Naive thymus-derived CD4-positive, alpha-beta T cell (primary cell): ENCODE data around the gene NEK8. TPM values are rescaled to one million over a fixed set of nuclear protein-coding genes. Genes with fewer than 3 reads are reported as not detected.
"Not testable (repeated sequence)": the region's sequence is repeated elsewhere in the genome, so short reads cannot be mapped to it uniquely, and the experiment has no call there.

Experiments used
- ATAC-seq: fragments of 150-1000 bp; cut with Tn5 transposase; 2 replicates; pipeline ENCODE4 v1.10.0; 2021; ENCODE audit warnings: mild to moderate bottlenecking, moderate library complexity
- CTCF ChIA-PET: fragments of 350-600 bp; sonication (Branson Sonifier 250); formaldehyde crosslinking; loops from one replicate; lab custom pipeline; 2021; ENCODE audit warnings: antibody characterized with exemption; lab: Charles Lee
- POLR2A ChIA-PET: fragments of 350-600 bp; sonication (Branson Sonifier 250); formaldehyde crosslinking; loops from one replicate; lab custom pipeline; 2021; ENCODE audit warnings: antibody characterized with exemption, inconsistent platforms; lab: Charles Lee
- DNase-seq, 9 donors: peaks; one replicate each; pipeline versions ENCODE4 v3.0.0 to v3.0.0-alpha.2; 2020 to 2022; ENCODE audit warnings: mixed read lengths in 1 of 9
- H3K27ac ChIP-seq: one replicate; pipeline ENCODE4 v1.7.0; 2013; ENCODE audit warnings: mild to moderate bottlenecking, low read depth, low read length, moderate library complexity
- H3K27me3 ChIP-seq, 2 donors: one replicate each; pipeline ENCODE4 v1.7.0; 2013; ENCODE audit warnings: low read length in 2 of 2, mild to moderate bottlenecking in 2 of 2, moderate library complexity in 2 of 2; ENCODE audit not compliant: control insufficient read depth in 2 of 2, insufficient read depth in 2 of 2
- H3K36me3 ChIP-seq, 3 experiments: 1 replicate in 2 of 3; 2 replicates in 1 of 3; pipeline ENCODE4 v1.7.0; 2013; ENCODE audit warnings: low read length in 3 of 3, mild to moderate bottlenecking in 3 of 3, moderate library complexity in 1 of 3; ENCODE audit not compliant: insufficient read depth in 3 of 3, control insufficient read depth in 2 of 3
- H3K4me1 ChIP-seq, 2 donors: one replicate each; pipeline ENCODE4 v1.7.0; 2013; ENCODE audit warnings: low read length in 2 of 2, mild to moderate bottlenecking in 2 of 2, moderate library complexity in 1 of 2; ENCODE audit not compliant: control insufficient read depth in 2 of 2, insufficient read depth in 2 of 2
- H3K4me3 ChIP-seq: 2 replicates; pipeline ENCODE4 v1.7.0; 2013; ENCODE audit warnings: mild to moderate bottlenecking, low read length
- H3K9me3 ChIP-seq, 3 experiments: 1 replicate in 2 of 3; 2 replicates in 1 of 3; pipeline ENCODE4 v1.7.0; 2013; ENCODE audit warnings: low read length in 3 of 3; ENCODE audit not compliant: control insufficient read depth in 2 of 3
- H3K27ac Mint-ChIP-seq, 9 donors: one replicate each; pipeline ENCODE4 v1.8.0; 2020 to 2022; ENCODE audit warnings: mixed read lengths in 9 of 9, mild to moderate bottlenecking in 8 of 9, moderate library complexity in 5 of 9, inconsistent platforms in 2 of 9
- H3K27me3 Mint-ChIP-seq, 5 donors: one replicate each; pipeline ENCODE4 v1.8.0; 2021 to 2022; ENCODE audit warnings: mixed read lengths in 5 of 5, mild to moderate bottlenecking in 1 of 5
- H3K36me3 Mint-ChIP-seq, 5 donors: one replicate each; pipeline ENCODE4 v1.8.0; 2020 to 2022; ENCODE audit warnings: mixed read lengths in 5 of 5, mild to moderate bottlenecking in 3 of 5, inconsistent platforms in 1 of 5
- H3K4me1 Mint-ChIP-seq, 7 donors: one replicate each; pipeline ENCODE4 v1.8.0; 2020 to 2022; ENCODE audit warnings: mixed read lengths in 7 of 7, mild to moderate bottlenecking in 3 of 7, inconsistent platforms in 1 of 7
- H3K4me3 Mint-ChIP-seq, 10 donors: one replicate each; pipeline ENCODE4 v1.8.0; 2020 to 2022; ENCODE audit warnings: mild to moderate bottlenecking in 10 of 10, mixed read lengths in 10 of 10, moderate library complexity in 6 of 10, inconsistent platforms in 2 of 10
- H3K9me3 Mint-ChIP-seq, 11 donors: one replicate each; pipeline ENCODE4 v1.8.0; 2020 to 2022; ENCODE audit warnings: mixed read lengths in 11 of 11, mild to moderate bottlenecking in 4 of 11, inconsistent platforms in 1 of 11, moderate library complexity in 1 of 11
- intact Hi-C, 2 donors: fragments of 100-400 bp; cut with micrococcal nuclease; formaldehyde crosslinking; loops; one replicate each; pipeline ENCODE4 v1.15.1; 2023
- polyA plus RNA-seq, 2 donors: library from polyadenylated mRNA; unstranded; fragments of 300-500 nt; fragmentation: Illumina TruSeq; gene quantifications; one replicate each; pipeline ENCODE4 v1.2.3, GENCODE V29; 2021
- total RNA-seq, 6 experiments: library from RNA in 5 of 6; stranded (reverse) in 5 of 6; gene quantifications; 1 replicate in 5 of 6; 2 replicates in 1 of 6; pipeline ENCODE4 v1.2.3 and lab custom pipeline; 2021 to 2026

NEK8 gene
- total and polyA plus RNA-seq, 7 experiments from 2014 or later, result 3.3 to 12.8 (median 9.5) TPM

DNA sequence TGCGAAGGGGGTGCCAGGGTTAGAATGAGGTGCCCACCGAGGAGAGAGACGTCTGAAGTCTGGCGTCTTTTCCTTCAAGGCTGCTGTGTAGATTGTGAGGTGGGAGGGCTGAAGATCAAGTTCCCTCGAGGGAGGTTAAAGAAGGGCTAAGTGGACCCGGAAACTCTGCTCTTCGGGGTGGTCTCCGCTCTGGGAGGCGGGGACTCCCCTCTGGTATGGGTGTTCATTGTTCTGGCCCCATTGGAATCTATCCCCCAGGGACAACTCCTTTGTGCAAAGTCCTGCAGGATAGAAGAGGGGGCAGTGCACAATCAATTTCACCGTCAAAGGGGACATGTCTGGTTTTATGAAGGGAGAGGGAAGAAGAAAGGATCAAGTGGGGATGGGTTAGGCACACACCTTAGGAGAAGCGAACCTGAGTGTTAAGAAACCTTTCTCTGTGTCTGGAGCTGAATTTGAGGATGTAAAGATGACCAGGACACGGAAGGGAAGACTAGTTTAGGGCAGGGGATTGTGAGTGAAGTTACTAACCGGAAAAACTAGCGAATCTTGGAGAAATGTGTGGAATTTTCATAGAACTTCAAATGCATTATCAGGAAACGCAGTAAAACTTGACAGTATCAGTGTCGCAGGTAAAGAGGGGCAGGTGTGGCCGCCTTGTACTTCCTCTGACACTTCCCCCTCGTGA, 10.1 kb upstream of the NEK8 start:
- POLR2A ChIA-PET, result interaction anchor here (1.0 to 4.8 kb wide), 11 partner anchors 7 to 233 kb away, joined by 3 to 96 read pairs (median 9); partner anchors contain the start of genes DHRS13, NEK8, PHF12 and PROCA1
- H3K4me1 ChIP-seq, result peaks cover 27 to 33% of the 10 kb centered on the region in 2 donors
- DNase-seq (no peak), ATAC-seq (no peak)
- no peak overlapping the region for H3K4me3 ChIP-seq
- peaks cover 20 to 23% (median 22%) of the 10 kb centered on the region in 3 experiments for H3K36me3 ChIP-seq
- Mint-ChIP-seq H3K4me3 (peak overlapping the region; percentile 58 to 99 (median 74)), H3K36me3 (peaks cover 0 to 26% (median 20%) of the 10 kb centered on the region in 5 donors), H3K27ac (peak overlapping the region; percentile 59 to 97 (median 85)), H3K4me1 (peaks cover 15 to 61% (median 39%) of the 10 kb centered on the region in 7 donors), H3K9me3 (peaks cover 0 to 2% (median 0%) of the 10 kb centered on the region in 11 donors), H3K27me3 (peaks cover 0 to 24% (median 6%) of the 10 kb centered on the region in 5 donors)
- peak overlapping the region; percentile 19 for H3K27ac ChIP-seq
- CTCF ChIA-PET, result interaction anchor here (1.2 to 1.3 kb wide), 2 partner anchors 8 to 10 kb away, joined by 3 to 10 read pairs; partner anchors contain the start of gene NEK8
- intact Hi-C loops, result loop anchor here (1.0 to 5.0 kb wide), 12 partner anchors 7 to 576 kb away; partner anchors contain the start of genes NEK8 (in 2 of the 2), PROCA1 (in 2 of the 2), BLTP2 (in 1 of the 2) and DHRS13 (in 1 of the 2)
- H3K9me3 ChIP-seq, result no peaks in the 10 kb centered on the region
- no peaks in the 10 kb centered on the region for H3K27me3 ChIP-seq

DNA sequence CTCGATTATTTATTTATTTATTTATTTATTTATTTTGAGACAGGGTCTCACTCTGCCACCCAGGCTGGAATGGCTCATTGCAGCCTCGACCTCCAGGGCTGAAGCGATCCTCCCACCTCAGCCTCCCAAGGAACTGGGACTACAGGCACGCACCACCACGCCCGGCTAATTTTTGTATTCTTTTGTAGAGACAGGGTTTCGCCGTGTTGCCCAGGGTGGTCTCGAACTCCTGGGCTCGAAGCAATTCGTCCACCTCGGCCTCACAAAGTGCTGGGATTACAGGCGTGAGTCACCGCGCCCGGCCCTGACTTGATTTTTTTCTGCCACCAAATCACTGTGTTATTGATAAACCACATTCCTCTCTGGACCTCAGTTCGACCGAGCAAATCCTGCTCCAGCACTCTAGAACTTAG, 9.6 kb upstream of the NEK8 start:
- Histone ChIP-seq H3K9me3 (no peaks in the 10 kb centered on the region), H3K27me3 (no peaks in the 10 kb centered on the region), H3K27ac (peak overlapping the region; percentile 82), H3K4me1 (peaks cover 27 to 33% of the 10 kb centered on the region in 2 donors), H3K4me3 (peak overlapping the region; percentile 82), H3K36me3 (peaks cover 20 to 25% (median 25%) of the 10 kb centered on the region in 3 experiments)
- peaks cover 0 to 2% (median 0%) of the 10 kb centered on the region in 11 donors for H3K9me3 Mint-ChIP-seq
- DNase-seq (no peak), ATAC-seq (no peak)
- peaks cover 0 to 24% (median 6%) of the 10 kb centered on the region in 5 donors for H3K27me3 Mint-ChIP-seq
- peaks cover 0 to 31% (median 23%) of the 10 kb centered on the region in 5 donors for H3K36me3 Mint-ChIP-seq
- peaks cover 15 to 64% (median 44%) of the 10 kb centered on the region in 7 donors for H3K4me1 Mint-ChIP-seq
- intact Hi-C loops, result loop anchor here (1.0 to 5.0 kb wide), 12 partner anchors 8 to 575 kb away; partner anchors contain the start of genes NEK8 (in 2 of the 2), PROCA1 (in 2 of the 2), BLTP2 (in 1 of the 2) and DHRS13 (in 1 of the 2)
- ChIA-PET POLR2A (interaction anchor here (0.6 to 4.8 kb wide), 26 partner anchors 8 to 1211 kb away, joined by 3 to 96 read pairs (median 6); partner anchors contain the start of genes BLTP2, DHRS13, FLOT2 and IFT20), CTCF (interaction anchor here (0.8 to 10.6 kb wide), 7 partner anchors 8 to 233 kb away, joined by 3 to 331 read pairs (median 4); partner anchors contain the start of genes NEK8, PHF12 and TRAF4)
- H3K4me3 Mint-ChIP-seq, result peak overlapping the region; percentile 94 to 99 (median 98)
- peak overlapping the region; percentile 97 to 99 (median 98) for H3K27ac Mint-ChIP-seq

DNA sequence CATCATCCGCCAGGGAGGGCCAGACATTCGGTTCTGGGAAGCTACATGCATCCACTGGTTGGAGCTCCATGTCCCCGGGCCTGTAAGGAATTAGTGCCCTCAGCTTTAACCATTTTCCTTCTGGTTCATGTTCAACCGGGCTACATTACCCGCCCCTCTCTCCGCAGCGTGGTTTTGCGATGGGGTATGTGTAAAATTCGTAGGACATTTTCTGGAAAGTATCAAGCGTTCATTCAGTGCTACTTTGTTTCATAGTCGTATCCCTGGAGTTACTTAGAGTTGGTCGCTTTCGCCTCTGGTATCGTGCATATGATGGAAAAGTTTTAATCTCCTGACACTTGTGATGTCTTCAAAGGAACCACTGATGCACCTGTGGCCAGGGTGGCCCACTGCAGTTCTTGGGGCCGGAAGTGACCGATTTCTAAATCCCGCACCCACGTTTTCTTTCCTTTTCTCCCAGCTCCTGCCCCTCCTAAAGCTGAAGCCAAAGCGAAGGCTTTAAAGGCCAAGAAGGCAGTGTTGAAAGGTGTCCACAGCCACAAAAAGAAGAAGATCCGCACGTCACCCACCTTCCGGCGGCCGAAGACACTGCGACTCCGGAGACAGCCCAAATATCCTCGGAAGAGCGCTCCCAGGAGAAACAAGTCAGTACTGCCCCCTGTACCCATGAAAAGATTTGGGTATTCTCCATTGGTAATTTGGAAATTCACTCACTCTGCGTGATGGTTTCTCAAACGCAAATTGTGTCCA, 8.2 kb upstream of the NEK8 start:
- DNase-seq (peak in 1 of 9 donors; percentile 30), ATAC-seq (no peak)
- peaks cover 20 to 36% (median 32%) of the 10 kb centered on the region in 3 experiments for H3K36me3 ChIP-seq
- H3K27ac Mint-ChIP-seq, result peak overlapping the region; percentile 97 to 99 (median 98)
- ChIA-PET CTCF (interaction anchor here (0.6 to 10.6 kb wide), 8 partner anchors 28 to 572 kb away, joined by 3 to 331 read pairs (median 4); partner anchors contain the start of genes PHF12 and TRAF4), POLR2A (interaction anchor here (0.5 to 4.8 kb wide), 31 partner anchors 8 to 574 kb away, joined by 3 to 96 read pairs (median 4); partner anchors contain the start of genes BLTP2, FAM222B, IFT20 and NEK8)
- peaks cover 31 to 37% of the 10 kb centered on the region in 2 donors for H3K4me1 ChIP-seq
- intact Hi-C loops, result loop anchor here in 1 of 2 donors (10.0 kb wide), 1 partner anchor 424 kb away; no protein-coding TSS in a partner anchor
- H3K4me3 Mint-ChIP-seq, result peak overlapping the region; percentile 94 to 99 (median 98)
- peaks cover 17 to 74% (median 56%) of the 10 kb centered on the region in 7 donors for H3K4me1 Mint-ChIP-seq
- peak overlapping the region; percentile 82 for H3K4me3 ChIP-seq
- H3K9me3 Mint-ChIP-seq, result peaks cover 0 to 2% (median 0%) of the 10 kb centered on the region in 11 donors
- H3K36me3 Mint-ChIP-seq, result peaks cover 4 to 42% (median 23%) of the 10 kb centered on the region in 5 donors
- peak overlapping the region; percentile 82 for H3K27ac ChIP-seq
- H3K27me3 Mint-ChIP-seq, result peaks cover 0 to 21% (median 3%) of the 10 kb centered on the region in 5 donors
- no peaks in the 10 kb centered on the region for H3K27me3 ChIP-seq
- H3K9me3 ChIP-seq, result no peaks in the 10 kb centered on the region

DNA sequence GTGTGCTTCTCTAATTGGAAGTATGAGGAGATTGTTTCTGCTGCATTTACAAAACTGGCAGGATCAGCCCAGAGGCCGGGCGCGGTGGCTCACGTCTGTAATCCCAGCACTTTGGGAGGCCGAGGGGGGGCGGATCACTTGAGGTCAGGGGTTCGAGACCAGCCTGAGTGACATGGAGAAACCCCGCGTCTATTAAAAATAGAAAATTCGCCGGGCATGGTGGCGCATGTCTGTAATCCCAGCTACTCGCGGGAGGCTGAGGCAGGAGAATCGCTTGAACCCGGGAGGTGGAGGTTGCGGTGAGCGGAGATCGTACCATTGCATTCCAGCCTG, 7.6 kb upstream of the NEK8 start:
- peak overlapping the region; percentile 82 for H3K27ac ChIP-seq
- H3K36me3 Mint-ChIP-seq, result peaks cover 4 to 42% (median 23%) of the 10 kb centered on the region in 5 donors
- intact Hi-C loops, result loop anchor here in 1 of 2 donors (10.0 kb wide), 1 partner anchor 424 kb away; no protein-coding TSS in a partner anchor

GRCh38 chr17:28722417-28723158, 6.0 kb upstream of the NEK8 start:
- CTCF ChIA-PET, result interaction anchor here (0.5 to 10.6 kb wide), 2 partner anchors 26 to 43 kb away, joined by 3 to 331 read pairs; partner anchors contain the start of gene TRAF4
- Mint-ChIP-seq H3K27me3 (peaks cover 0 to 14% (median 0%) of the 10 kb centered on the region in 5 donors), H3K36me3 (peaks cover 4 to 42% (median 23%) of the 10 kb centered on the region in 5 donors), H3K27ac (peak overlapping the region in 4 of 9 donors; percentile 23 to 57 (median 45)), H3K4me1 (peaks cover 23 to 75% (median 73%) of the 10 kb centered on the region in 7 donors), H3K9me3 (peaks cover 0 to 2% (median 0%) of the 10 kb centered on the region in 11 donors), H3K4me3 (peak overlapping the region in 8 of 10 donors; percentile 25 to 99 (median 64))
- H3K4me1 ChIP-seq, result peaks cover 36 to 47% of the 10 kb centered on the region in 2 donors
- POLR2A ChIA-PET, result interaction anchor here (0.9 to 4.8 kb wide), 4 partner anchors 11 to 228 kb away, joined by 5 to 96 read pairs (median 34); partner anchors contain the start of genes PHF12 and PROCA1
- DNase-seq (no peak), ATAC-seq (no peak)
- H3K4me3 ChIP-seq, result no peak overlapping the region
- H3K27me3 ChIP-seq, result no peaks in the 10 kb centered on the region
- H3K9me3 ChIP-seq, result no peaks in the 10 kb centered on the region
- intact Hi-C loops, result loop anchor here in 1 of 2 donors (10.0 kb wide), 1 partner anchor 422 kb away; no protein-coding TSS in a partner anchor
- peak overlapping the region; percentile 82 for H3K27ac ChIP-seq
- H3K36me3 ChIP-seq, result peaks cover 20 to 36% (median 32%) of the 10 kb centered on the region in 3 experiments

More for the DNA sequence above, 7.6 kb upstream of the NEK8 start:
- DNase-seq, H3K9me3 ChIP-seq, H3K9me3 Mint-ChIP-seq, ATAC-seq, H3K27me3 ChIP-seq: not testable (repeated sequence)
- Mint-ChIP-seq H3K27ac (peak overlapping the region; percentile 97 to 99 (median 98)), H3K4me3 (peak overlapping the region; percentile 94 to 99 (median 98)), H3K27me3 (peaks cover 0 to 15% (median 0%) of the 10 kb centered on the region in 5 donors), H3K4me1 (peaks cover 20 to 71% (median 61%) of the 10 kb centered on the region in 7 donors)
- H3K4me3 ChIP-seq, result peak overlapping the region; percentile 82
- peaks cover 20 to 36% (median 32%) of the 10 kb centered on the region in 3 experiments for H3K36me3 ChIP-seq
- ChIA-PET POLR2A (interaction anchor here (0.6 to 4.8 kb wide), 15 partner anchors 7 to 230 kb away, joined by 3 to 96 read pairs (median 8); partner anchors contain the start of genes BLTP2, FAM222B, NEK8 and PHF12), CTCF (interaction anchor here (0.7 to 10.6 kb wide), 3 partner anchors 27 to 571 kb away, joined by 3 to 331 read pairs (median 4); partner anchors contain the start of gene TRAF4)
- peaks cover 36 to 40% of the 10 kb centered on the region in 2 donors for H3K4me1 ChIP-seq
